GM18519 (cell line): ENCODE results near the gene SHISA9.

Source experiments
- ATAC-seq: cut with Tn5 transposase; IDR thresholded peaks from one replicate; pipeline ENCODE4 v1.9.1; 2021; ENCODE audit warnings: mild to moderate bottlenecking, moderate library complexity; ENCODE audit not compliant: unreplicated experiment, low FRiP score

The SHISA9 gene

GRCh38 chr16:13012601-13013000 is 111.2 kb downstream of the SHISA9 start:
- no peak for ATAC-seq

- ATAC-seq, result no peak
Observed at GRCh38 chr16:13013043-13013442, 111.6 kb downstream of the SHISA9 start.

- ATAC-seq, result no peak
Observed at GRCh38 chr16:13014476-13014875, 113.1 kb downstream of the SHISA9 start.

GRCh38 chr16:13018026-13018425 is 116.6 kb downstream of the SHISA9 start:
- ATAC-seq, result no peak

GRCh38 chr16:13021996-13022395 is 120.6 kb downstream of the SHISA9 start:
- no peak for ATAC-seq

GRCh38 chr16:13029786-13030185 is 128.4 kb downstream of the SHISA9 start:
- ATAC-seq, result no peak

- no peak for ATAC-seq
Observed at GRCh38 chr16:13030769-13031168, 129.4 kb downstream of the SHISA9 start.

GRCh38 chr16:13032911-13033310 is 131.5 kb downstream of the SHISA9 start:
- no peak for ATAC-seq

GRCh38 chr16:13036600-13036999 is 135.2 kb downstream of the SHISA9 start:
- no peak for ATAC-seq

GRCh38 chr16:13038591-13038990 is 137.2 kb downstream of the SHISA9 start:
- ATAC-seq, result no peak

GRCh38 chr16:13039526-13039925 is 138.1 kb downstream of the SHISA9 start:
- ATAC-seq, result no peak

GRCh38 chr16:13041180-13041579 is 139.8 kb downstream of the SHISA9 start:
- no peak for ATAC-seq

- no peak for ATAC-seq
Observed at GRCh38 chr16:13041646-13042290, 140.4 kb downstream of the SHISA9 start.

GRCh38 chr16:13042291-13042685 is 140.9 kb downstream of the SHISA9 start:
- ATAC-seq, result no peak

- ATAC-seq, result no peak
Observed at GRCh38 chr16:13046061-13046821, 144.8 kb downstream of the SHISA9 start.

GRCh38 chr16:13047276-13047675 is 145.9 kb downstream of the SHISA9 start:
- no peak for ATAC-seq

GRCh38 chr16:13049688-13050087 is 148.3 kb downstream of the SHISA9 start:
- ATAC-seq, result no peak

GRCh38 chr16:13052431-13052830 is 151.0 kb downstream of the SHISA9 start:
- no peak for ATAC-seq

- no peak for ATAC-seq
Observed at GRCh38 chr16:13055480-13055879, 154.1 kb downstream of the SHISA9 start.

- no peak for ATAC-seq
Observed at GRCh38 chr16:13056607-13057006, 155.2 kb downstream of the SHISA9 start.

- ATAC-seq, result no peak
Observed at GRCh38 chr16:13060932-13061331, 159.5 kb downstream of the SHISA9 start.

GRCh38 chr16:13061691-13062090 is 160.3 kb downstream of the SHISA9 start:
- ATAC-seq, result no peak
